Right atrium auricular region (tissue), 2 donors: ENCODE results near the gene SNAP47. TPM values are rescaled to one million over a fixed set of nuclear protein-coding genes. Genes with fewer than 3 reads are reported as not detected.

ENCODE experiments used
- DNase-seq: peaks from one replicate; pipeline ENCODE4 v3.0.0-alpha.2; 2019; ENCODE audit warnings: low spot score
- H3K27ac ChIP-seq, 2 donors: fragments of 200-600 bp; sonication (generic); 1 replicate in 1 of 2; 2 replicates in 1 of 2; pipeline ENCODE4 v1.5.1; 2016 to 2019
- H3K27me3 ChIP-seq, 2 donors: fragments of 200-600 bp; sonication (generic); one replicate each; pipeline versions ENCODE4 v1.5.1 to v1.6.0; 2017 to 2019
- H3K36me3 ChIP-seq: fragments of 200-600 bp; sonication (generic); one replicate; pipeline ENCODE4 v1.5.1; 2016
- H3K4me1 ChIP-seq, 2 donors: fragments of 200-600 bp; sonication (generic); one replicate each; pipeline versions ENCODE4 v1.5.1 to v1.6.0; 2017 to 2019
- H3K4me3 ChIP-seq, 2 donors: fragments of 200-600 bp; sonication (generic); 1 replicate in 1 of 2; 2 replicates in 1 of 2; pipeline ENCODE4 v1.5.1; 2017 to 2019; ENCODE audit warnings: mild to moderate bottlenecking in 1 of 2, moderate library complexity in 1 of 2
- H3K9me3 ChIP-seq, 2 donors: fragments of 200-600 bp; sonication (generic); one replicate each; pipeline ENCODE4 v1.5.1; 2019
- total RNA-seq, 2 donors: library from RNA; depleted of rRNA; stranded (reverse); fragments of >200 nt; gene quantifications; one replicate each; pipeline ENCODE4 v1.1.0, GENCODE V29; 2016
- TF ChIP-seq, protein P1 (sequence below), 2 donors: fragments of 200-600 bp; sonication (generic); IDR thresholded peaks; one replicate each; pipeline ENCODE4 v1.5.1; 2019; ENCODE audit warnings: antibody characterized with exemption in 2 of 2

Gene SNAP47
- total RNA-seq, 2 donors from 2014 or later = 39.1 to 102 TPM

DNA sequence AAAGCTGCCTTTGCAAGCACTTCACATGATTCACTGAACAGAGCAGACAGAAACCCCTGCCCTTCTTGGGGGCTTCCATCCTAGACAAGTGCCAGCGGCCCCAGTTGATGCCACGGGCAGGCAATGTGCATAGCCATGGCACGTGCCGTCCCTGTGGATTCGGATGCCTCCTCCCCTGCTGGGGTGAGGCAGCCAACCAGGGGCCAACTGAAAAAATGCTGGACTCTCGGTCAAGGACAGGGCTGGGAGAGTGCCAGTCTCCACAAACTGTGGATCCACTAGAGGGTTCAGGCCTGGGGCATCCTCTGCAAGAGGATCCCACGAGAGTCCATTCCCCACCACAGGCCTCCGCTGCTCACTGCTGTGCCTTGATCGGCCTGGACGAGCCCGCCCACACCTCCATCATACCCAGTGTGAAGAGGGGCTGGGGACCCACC lies 4.0 kb upstream of the SNAP47 start:
- peaks cover 0 to 54% of the 10 kb centered on the region in 2 donors for H3K4me1 ChIP-seq

DNA sequence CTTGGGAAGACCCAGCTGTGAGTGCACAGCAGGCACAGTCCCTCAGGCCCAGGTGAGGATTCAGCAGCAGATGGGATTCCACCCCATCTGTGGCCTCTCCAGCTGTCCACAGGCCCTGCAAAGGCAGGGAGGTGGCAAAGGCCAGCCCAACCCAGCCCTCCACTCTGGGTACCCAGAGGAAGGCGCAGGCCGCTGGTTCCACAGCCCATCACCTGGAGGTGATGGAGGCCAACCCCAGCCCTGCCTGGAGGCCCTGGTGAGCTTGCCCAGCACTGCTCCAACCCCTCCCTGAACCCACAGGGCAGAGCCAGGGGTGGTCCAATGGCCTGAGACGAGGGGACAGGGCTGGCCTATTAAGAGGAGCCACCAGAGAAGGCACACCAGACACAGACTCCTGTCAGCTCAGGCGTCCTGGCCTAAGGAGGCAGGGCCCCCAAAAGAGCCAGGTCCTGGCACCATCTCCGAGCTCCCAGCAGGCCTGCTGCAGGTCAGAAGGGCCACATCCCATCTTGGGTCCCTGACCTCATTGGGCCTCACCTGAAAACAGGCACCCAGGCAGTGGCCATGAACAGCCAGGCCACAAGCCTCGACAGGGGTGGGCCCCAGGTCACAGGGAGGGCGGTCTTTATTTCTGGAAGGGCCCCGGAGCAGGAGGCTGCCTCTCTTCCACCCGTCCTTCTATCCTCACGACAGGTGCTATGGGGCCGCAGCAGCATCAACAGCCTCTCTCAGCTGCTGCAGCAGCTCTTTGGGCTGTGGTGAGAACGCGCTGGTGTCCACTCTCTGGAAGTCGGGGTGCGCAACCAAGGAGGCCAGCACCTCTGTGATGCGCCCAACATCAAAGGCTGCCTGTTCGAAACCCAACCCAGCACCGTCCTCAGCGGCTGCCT lies 3.3 kb upstream of the SNAP47 start:
- Histone ChIP-seq H3K4me3 (no peak overlapping the region), H3K27ac (no peak overlapping the region), H3K36me3 (peaks cover 19% of the 10 kb centered on the region), H3K27me3 (no peaks in the 10 kb centered on the region), H3K4me1 (peaks cover 0 to 57% of the 10 kb centered on the region in 2 donors), H3K9me3 (no peaks in the 10 kb centered on the region)
- TF ChIP-seq, protein P1, sequence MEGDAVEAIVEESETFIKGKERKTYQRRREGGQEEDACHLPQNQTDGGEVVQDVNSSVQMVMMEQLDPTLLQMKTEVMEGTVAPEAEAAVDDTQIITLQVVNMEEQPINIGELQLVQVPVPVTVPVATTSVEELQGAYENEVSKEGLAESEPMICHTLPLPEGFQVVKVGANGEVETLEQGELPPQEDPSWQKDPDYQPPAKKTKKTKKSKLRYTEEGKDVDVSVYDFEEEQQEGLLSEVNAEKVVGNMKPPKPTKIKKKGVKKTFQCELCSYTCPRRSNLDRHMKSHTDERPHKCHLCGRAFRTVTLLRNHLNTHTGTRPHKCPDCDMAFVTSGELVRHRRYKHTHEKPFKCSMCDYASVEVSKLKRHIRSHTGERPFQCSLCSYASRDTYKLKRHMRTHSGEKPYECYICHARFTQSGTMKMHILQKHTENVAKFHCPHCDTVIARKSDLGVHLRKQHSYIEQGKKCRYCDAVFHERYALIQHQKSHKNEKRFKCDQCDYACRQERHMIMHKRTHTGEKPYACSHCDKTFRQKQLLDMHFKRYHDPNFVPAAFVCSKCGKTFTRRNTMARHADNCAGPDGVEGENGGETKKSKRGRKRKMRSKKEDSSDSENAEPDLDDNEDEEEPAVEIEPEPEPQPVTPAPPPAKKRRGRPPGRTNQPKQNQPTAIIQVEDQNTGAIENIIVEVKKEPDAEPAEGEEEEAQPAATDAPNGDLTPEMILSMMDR (IDR thresholded peaks at IDR 0.05) = no peak
- no peak for DNase-seq

More for the DNA sequence above, 4.0 kb upstream of the SNAP47 start:
- no peaks in the 10 kb centered on the region for H3K9me3 ChIP-seq
- no peak for DNase-seq
- H3K36me3 ChIP-seq = peaks cover 19% of the 10 kb centered on the region
- TF ChIP-seq, protein P1 (IDR thresholded peaks at IDR 0.05) = no peak
- no peak overlapping the region for H3K27ac ChIP-seq
- no peaks in the 10 kb centered on the region for H3K27me3 ChIP-seq
- no peak overlapping the region for H3K4me3 ChIP-seq

DNA sequence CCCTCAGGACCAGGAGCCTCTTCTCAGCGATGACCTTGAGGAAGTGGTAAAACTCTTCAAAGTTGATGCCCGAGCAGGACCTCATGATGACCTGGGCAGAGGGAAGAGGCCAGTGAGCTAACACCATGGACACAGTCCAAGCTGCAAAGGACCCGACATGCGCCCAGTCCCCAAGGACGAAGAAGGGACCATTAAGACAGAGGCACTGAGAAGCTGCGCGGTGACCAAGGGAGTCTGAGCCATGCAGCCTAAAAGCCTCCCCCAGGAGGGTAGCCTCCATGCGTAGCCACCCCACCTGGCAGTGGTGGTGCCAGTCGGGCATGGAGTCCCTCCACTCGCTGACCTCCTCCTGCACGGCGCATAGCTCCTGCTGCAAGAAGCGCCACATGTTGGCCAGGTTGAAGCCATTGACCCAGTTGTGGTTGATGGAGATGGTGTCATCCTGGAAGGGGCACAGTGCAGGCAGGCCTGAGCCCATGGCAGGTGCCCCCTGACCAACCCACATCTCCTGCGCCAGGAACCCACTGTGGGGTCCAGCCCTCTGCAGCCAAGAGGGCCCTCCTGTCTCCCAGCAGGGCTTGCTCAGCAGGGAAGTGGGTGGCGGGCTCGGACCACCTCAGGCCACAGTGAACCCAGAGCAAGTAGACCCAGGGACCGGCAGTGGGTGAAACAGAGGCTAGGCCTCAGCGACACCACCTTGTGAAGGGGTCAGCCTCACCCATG lies 2.5 kb upstream of the SNAP47 start:
- peaks cover 19% of the 10 kb centered on the region for H3K36me3 ChIP-seq
- no peaks in the 10 kb centered on the region for H3K27me3 ChIP-seq
- H3K9me3 ChIP-seq = no peaks in the 10 kb centered on the region
- no peak for DNase-seq
- peaks cover 0 to 59% of the 10 kb centered on the region in 2 donors for H3K4me1 ChIP-seq
- H3K4me3 ChIP-seq = no peak overlapping the region
- no peak overlapping the region for H3K27ac ChIP-seq
- TF ChIP-seq, protein P1 (IDR thresholded peaks at IDR 0.05) = no peak

DNA sequence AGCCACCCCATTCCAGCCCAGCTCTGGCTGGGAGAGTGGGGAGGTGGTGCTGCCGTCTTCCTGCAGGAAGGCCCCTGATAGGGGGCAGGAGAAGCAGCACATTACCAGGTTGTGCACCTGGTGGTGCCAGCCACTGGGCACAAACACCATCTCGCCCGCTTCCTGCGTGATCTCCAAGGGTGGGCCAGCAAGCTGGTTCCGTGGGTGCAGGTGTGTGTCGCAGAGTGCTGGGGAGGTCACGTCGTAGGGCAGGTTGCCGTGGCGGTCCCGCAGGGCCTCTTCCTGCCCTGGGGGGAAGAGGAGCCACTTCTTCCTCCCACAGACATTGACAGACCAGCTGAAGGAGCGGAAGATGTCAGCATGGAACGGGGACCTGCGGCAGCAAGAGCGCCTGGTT lies 1.9 kb upstream of the SNAP47 start:
- DNase-seq = no peak
- no peak overlapping the region for H3K27ac ChIP-seq
- TF ChIP-seq, protein P1 (IDR thresholded peaks at IDR 0.05) = no peak
- H3K4me3 ChIP-seq = no peak overlapping the region
- H3K27me3 ChIP-seq = no peaks in the 10 kb centered on the region
- peaks cover 0 to 54% of the 10 kb centered on the region in 2 donors for H3K4me1 ChIP-seq
- no peaks in the 10 kb centered on the region for H3K9me3 ChIP-seq
- peaks cover 19% of the 10 kb centered on the region for H3K36me3 ChIP-seq

DNA sequence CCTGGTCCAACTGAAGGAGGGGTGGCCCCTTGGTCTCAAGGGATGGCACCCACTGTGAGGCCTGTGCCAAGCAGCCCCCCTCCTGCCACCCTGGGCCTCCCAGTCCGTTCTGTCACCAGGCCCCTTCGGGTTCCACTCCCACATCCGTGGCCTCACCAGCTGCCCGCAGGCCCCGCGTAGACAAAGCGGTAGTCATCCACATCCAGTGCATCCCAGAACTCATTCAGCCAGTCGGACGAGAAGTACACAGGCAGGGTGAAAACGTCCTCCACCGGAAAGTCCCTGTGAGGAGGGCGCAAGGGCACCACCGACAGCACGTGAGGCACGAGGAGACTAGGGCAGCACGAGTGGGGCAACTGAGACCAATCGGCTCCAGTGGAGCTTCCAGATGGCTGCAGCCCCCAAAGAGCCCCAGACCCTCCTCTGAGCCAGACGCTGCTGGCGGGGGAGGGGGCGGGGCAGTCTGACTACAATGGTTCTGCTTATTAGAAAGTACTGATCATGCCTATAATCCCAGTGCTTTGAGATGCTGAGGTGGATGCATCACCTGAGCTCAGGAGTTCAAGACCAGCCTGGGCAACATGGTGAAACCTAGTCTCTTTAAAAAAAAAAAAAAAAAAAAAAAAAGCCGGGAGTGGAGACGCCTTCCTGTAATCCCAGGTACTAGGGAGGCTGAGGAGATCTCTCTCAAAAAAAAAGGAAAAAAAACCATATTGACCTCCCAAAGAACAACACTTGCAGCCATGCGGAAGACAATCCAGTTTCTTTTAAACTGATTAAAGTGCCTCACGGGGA lies 1.3 kb upstream of the SNAP47 start:
- TF ChIP-seq, protein P1 (IDR thresholded peaks at IDR 0.05) = no peak
- Histone ChIP-seq H3K9me3 (no peaks in the 10 kb centered on the region), H3K4me3 (peak overlapping the region; percentile 97 to 99), H3K36me3 (peaks cover 19% of the 10 kb centered on the region), H3K4me1 (peaks cover 0 to 49% of the 10 kb centered on the region in 2 donors), H3K27me3 (no peaks in the 10 kb centered on the region), H3K27ac (peak overlapping the region in 1 of 2 donors; percentile 92)
- no peak for DNase-seq
